AG10803 (cell line): ENCODE results near the gene ETNK2.
A peak's percentile ranks its signal among the peaks of the same experiment; 100 is the strongest.

Experiments used
- DNase-seq: peaks from one replicate; pipeline ENCODE4 v3.0.0; 2010; ENCODE audit warnings: low read depth
- H3K4me3 ChIP-seq: 2 replicates; pipeline ENCODE4 v1.5.1; 2011; ENCODE audit warnings: mild to moderate bottlenecking, low read length, control low read depth
- TF ChIP-seq, protein P1 (sequence below): conservative IDR thresholded peaks from 2 replicates; pipeline ENCODE4 v1.5.1; 2011; ENCODE audit warnings: mild to moderate bottlenecking, low read length, control low read depth, inconsistent platforms

ETNK2 gene

DNA sequence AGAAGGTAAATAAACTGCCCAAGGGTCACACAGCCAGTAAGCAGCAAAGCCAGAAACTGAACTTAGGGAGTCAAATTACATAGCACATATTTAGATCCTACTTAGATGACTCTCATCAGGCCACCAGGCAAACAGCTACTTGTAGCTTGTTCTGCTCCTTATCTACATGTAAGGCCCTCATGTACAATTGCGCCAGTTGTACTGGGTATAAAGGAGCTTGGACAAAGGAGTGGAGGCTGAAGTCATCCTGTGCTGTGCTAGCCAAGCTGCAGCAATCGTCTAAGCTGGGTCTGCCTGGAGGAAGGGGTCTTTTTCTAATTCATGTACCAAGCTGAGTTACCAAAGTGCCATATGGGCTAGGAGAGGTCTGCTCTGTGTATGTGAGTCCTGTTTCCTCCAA is 12.8 kb downstream of the ETNK2 start:
- H3K4me3 ChIP-seq = no peak overlapping the region
- DNase-seq = no peak
- TF ChIP-seq, protein P1, sequence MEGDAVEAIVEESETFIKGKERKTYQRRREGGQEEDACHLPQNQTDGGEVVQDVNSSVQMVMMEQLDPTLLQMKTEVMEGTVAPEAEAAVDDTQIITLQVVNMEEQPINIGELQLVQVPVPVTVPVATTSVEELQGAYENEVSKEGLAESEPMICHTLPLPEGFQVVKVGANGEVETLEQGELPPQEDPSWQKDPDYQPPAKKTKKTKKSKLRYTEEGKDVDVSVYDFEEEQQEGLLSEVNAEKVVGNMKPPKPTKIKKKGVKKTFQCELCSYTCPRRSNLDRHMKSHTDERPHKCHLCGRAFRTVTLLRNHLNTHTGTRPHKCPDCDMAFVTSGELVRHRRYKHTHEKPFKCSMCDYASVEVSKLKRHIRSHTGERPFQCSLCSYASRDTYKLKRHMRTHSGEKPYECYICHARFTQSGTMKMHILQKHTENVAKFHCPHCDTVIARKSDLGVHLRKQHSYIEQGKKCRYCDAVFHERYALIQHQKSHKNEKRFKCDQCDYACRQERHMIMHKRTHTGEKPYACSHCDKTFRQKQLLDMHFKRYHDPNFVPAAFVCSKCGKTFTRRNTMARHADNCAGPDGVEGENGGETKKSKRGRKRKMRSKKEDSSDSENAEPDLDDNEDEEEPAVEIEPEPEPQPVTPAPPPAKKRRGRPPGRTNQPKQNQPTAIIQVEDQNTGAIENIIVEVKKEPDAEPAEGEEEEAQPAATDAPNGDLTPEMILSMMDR = no peak

DNA sequence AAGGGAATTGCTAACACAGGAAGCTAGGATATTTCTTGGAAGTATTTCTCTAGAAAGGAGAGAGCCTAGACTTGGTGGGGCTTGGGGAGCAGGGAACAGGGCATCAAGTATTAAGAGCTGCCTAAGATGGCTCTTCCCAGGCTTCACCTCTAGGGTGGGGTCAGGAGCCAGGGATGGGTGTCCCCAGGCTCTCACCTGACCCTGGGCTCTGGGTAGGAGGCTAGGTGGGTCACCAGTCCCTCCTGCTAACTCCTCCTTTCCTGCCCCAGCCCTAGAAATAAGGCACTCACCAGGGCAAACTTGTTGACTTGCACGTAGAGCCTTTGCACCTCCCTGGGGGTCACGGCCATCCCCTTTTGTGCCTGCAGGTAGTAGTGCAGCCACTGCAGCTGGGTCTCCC is 15.0 kb downstream of the ETNK2 start:
- TF ChIP-seq, protein P1 = no peak
- no peak for DNase-seq
- H3K4me3 ChIP-seq = no peak overlapping the region

DNA sequence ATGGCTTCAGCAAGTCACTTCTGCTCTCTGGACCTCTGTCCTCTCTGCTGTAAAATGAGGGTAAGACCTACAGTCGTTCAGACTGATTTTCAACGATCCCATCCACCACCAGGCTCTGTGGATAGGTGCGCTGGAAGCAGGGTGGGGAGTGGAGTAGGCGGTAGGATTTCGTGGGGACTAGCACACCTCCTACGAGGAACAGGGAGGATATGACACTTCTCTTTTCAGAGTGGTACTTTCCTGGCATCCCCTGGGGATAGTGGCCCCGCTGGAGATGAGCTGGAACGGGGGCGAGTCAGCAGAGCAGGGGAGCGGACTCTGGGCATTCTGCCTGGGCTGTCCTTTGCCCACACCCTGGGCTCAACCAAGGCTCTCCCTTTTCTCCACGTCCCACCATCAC is 17.7 kb downstream of the ETNK2 start:
- TF ChIP-seq, protein P1 = no peak
- no peak overlapping the region for H3K4me3 ChIP-seq
- no peak for DNase-seq

DNA sequence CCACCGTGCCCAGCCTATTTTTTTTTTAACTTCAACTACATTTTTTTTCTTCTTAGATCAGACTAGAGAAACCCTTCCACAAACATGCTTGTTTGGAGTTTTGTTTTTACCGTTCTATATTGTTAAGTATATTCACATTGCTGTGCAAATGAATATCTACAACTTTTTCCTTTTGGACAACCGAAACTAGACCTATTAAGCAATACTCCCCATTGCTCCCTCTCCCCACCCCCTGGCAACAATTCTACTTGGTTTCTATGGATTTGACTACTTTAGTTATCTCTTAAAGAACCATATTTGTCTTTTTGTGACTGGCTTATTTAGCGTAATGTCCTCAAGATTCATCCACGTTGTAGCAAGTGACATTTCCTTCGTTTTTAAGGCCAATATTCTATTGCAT is 19.1 kb downstream of the ETNK2 start:
- TF ChIP-seq, protein P1 = no peak
- no peak overlapping the region for H3K4me3 ChIP-seq
- no peak for DNase-seq

DNA sequence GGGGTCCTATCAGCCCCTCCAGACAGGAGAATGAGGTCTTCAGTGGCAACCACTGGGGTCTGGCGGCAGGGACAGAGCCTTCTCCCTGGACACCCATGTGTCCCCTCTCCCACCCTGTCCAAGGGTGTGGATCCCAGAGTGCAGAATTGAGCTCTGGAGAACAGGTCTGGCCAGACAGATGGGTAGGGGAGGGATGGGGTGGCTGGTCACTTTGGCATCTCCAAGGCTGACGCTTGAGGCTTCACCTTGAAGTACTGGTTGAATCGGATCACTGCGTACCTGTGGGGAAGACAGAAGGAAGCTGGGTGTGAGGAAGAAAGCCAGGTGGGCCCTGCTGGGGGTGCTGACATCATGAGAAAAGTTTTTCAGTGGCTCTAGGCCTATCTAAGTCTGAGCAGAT is 19.9 kb downstream of the ETNK2 start:
- TF ChIP-seq, protein P1 = no peak
- no peak overlapping the region for H3K4me3 ChIP-seq
- no peak for DNase-seq

DNA sequence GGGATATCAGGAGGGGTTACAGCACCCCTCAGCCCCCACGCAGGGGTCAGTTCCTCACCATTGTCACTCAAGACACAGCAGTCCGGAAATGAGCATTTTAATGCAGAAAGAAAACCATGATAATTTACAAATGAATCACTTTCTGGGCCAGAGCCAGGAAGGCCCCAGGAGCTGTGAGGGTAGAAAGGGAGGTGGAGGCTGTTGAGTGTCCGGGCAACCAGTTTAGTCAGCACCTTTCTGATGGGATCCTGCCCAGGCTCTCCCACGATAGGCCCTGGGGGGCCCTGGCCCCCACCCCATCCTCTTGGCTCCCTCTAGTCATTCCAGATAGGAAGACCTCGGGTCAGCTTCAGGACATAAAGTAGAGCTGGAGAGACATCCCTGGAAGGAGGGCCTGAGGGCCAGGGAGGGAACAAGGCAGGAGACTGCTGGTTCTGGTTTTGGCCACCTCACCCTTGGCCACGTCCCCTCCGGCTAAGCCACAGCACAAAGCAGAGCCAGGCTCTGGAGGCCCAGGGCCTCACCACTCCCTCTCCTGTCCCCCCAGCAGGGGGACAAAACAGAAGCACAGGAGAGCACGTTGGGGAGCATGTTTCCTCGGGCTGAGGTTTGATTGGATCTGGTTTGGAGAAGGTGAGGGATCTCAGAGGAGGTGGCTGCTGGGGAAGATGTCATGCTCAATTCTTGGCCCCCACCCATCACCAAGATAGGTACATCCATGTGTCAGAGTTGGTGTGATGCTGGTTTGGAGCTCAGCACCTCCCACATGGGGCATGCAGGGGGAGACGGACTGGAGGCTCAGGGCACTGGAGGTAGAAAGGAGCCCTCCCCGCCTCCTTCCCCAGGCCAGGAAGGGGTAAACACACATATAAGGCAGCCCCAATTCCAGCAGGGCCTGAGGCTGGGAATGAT is 20.6 kb downstream of the ETNK2 start:
- DNase-seq = peak; percentile 79
- no peak overlapping the region for H3K4me3 ChIP-seq
- TF ChIP-seq, protein P1 = peak; percentile 18; the same call in 1 of the 2 replicates

DNA sequence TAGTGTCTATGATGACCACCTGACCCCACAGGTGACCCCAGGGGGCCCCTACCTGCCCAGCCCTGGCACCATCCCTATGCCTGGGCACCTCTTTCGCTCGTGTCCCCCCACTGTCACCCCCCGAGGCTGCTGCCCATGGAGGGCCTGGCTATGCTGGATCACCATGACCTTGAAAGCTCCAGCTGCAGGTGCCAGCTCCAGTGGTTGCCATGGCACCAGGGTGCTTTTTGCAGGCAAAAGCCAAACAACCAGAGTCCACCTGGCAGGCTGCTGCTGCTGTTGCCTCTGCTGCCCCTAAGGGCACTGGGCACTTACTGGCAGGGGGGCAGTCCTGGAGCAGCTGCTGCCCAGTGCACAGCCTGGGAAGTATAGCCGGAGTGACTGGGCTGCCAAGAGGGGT is 21.7 kb downstream of the ETNK2 start:
- TF ChIP-seq, protein P1 = no peak
- no peak overlapping the region for H3K4me3 ChIP-seq
- no peak for DNase-seq
